SK-N-SH (cell line): ENCODE results near the gene LURAP1L. TPM values are rescaled to one million over a fixed set of nuclear protein-coding genes. Genes with fewer than 3 reads are reported as not detected.

Source experiments
- CTCF ChIA-PET: fragments of 300-600, 350-600 bp; formaldehyde crosslinking; extraction: SDS; loops from one replicate; lab custom pipeline; 2021; lab: Yijun Ruan, JAX
- POLR2A ChIA-PET: fragments of 350-600 bp; sonication (Branson Sonifier 250); formaldehyde crosslinking; extraction: SDS; loops from one replicate; lab custom pipeline; 2020; ENCODE audit warnings: antibody characterized with exemption, inconsistent platforms; lab: Yijun Ruan, JAX
- DNase-seq: peaks from one replicate; pipeline ENCODE4 v3.0.0; 2012
- H2AFZ ChIP-seq: fragments of 200-600 bp; sonication (generic); 2 replicates; pipeline ENCODE4 v1.8.1; 2016; ENCODE audit warnings: antibody characterized with exemption, mild to moderate bottlenecking, low read depth
- H3F3A ChIP-seq: fragments of 200-600 bp; sonication (generic); replicated peaks from 2 replicates; pipeline ENCODE3; 2016; ENCODE audit warnings: antibody characterized with exemption, mild to moderate bottlenecking; ENCODE audit not compliant: insufficient read depth
- H3K27ac ChIP-seq, 2 experiments: fragments of 200-500 bp in 1 of 2; fragments of 200-600 bp in 1 of 2; sonication (Bioruptor generic) in 1 of 2; sonication (generic), shearing (Covaris generic) in 1 of 2; 2 replicates each; pipeline versions ENCODE4 v1.5.1 to v1.6.1; 2014 to 2016; ENCODE audit warnings: low read depth in 2 of 2, inconsistent platforms in 1 of 2, low read length in 1 of 2, mild to moderate bottlenecking in 1 of 2, mixed read lengths in 1 of 2
- H3K27me3 ChIP-seq: fragments of 200-600 bp; sonication (generic), shearing (Covaris generic); 2 replicates; pipeline ENCODE4 v1.6.1; 2016; ENCODE audit warnings: mixed run types; ENCODE audit not compliant: insufficient read depth
- H3K36me3 ChIP-seq, 2 experiments: fragments of 200-500 bp in 1 of 2; fragments of 200-600 bp in 1 of 2; sonication (Bioruptor generic) in 1 of 2; sonication (generic) in 1 of 2; replicated peaks in 1 of 2; 2 replicates each; pipeline versions ENCODE3 to v1.5.1; 2014 to 2016; ENCODE audit warnings: low read length in 1 of 2, mild to moderate bottlenecking in 1 of 2; ENCODE audit not compliant: insufficient read depth in 2 of 2, control insufficient read depth in 1 of 2
- H3K4me1 ChIP-seq, 2 experiments: fragments of 200-500 bp in 1 of 2; fragments of 200-600 bp in 1 of 2; sonication (Bioruptor generic) in 1 of 2; sonication (generic), shearing (Covaris generic) in 1 of 2; 2 replicates each; pipeline versions ENCODE4 v1.5.1 to v1.6.1; 2014 to 2016; ENCODE audit warnings: low read depth in 1 of 2, low read length in 1 of 2, mixed run types in 1 of 2; ENCODE audit not compliant: insufficient read depth in 2 of 2, control insufficient read depth in 1 of 2
- H3K4me2 ChIP-seq: fragments of 200-600 bp; sonication (generic), shearing (Covaris generic); 2 replicates; pipeline ENCODE4 v1.6.1; 2017; ENCODE audit warnings: mixed run types
- H3K4me3 ChIP-seq, 2 experiments: fragments of 200-500 bp in 1 of 2; fragments of 200-600 bp in 1 of 2; sonication (Bioruptor generic) in 1 of 2; sonication (generic), shearing (Covaris generic) in 1 of 2; 2 replicates each; pipeline versions ENCODE4 v1.5.1 to v1.8.1; 2014 to 2016; ENCODE audit warnings: low read depth in 2 of 2, inconsistent platforms in 1 of 2, low read length in 1 of 2, mild to moderate bottlenecking in 1 of 2, mixed read lengths in 1 of 2, moderate library complexity in 1 of 2
- H3K79me2 ChIP-seq: fragments of 200-600 bp; sonication (generic); 2 replicates; pipeline ENCODE4 v1.8.1; 2017; ENCODE audit warnings: mild to moderate bottlenecking; ENCODE audit not compliant: insufficient read depth
- H3K9ac ChIP-seq: fragments of 200-600 bp; sonication (generic); 2 replicates; pipeline ENCODE4 v1.6.1; 2017; ENCODE audit warnings: mixed run types
- H3K9me2 ChIP-seq: fragments of 200-600 bp; sonication (generic); 2 replicates; pipeline ENCODE4 v1.6.1; 2017; ENCODE audit warnings: mixed run types
- H3K9me3 ChIP-seq: fragments of 200-600 bp; sonication (generic); 2 replicates; pipeline ENCODE4 v1.6.1; 2017; ENCODE audit warnings: mixed run types, mild to moderate bottlenecking, moderate library complexity
- H4K20me1 ChIP-seq: fragments of 200-600 bp; sonication (generic); 2 replicates; pipeline ENCODE4 v1.6.1; 2017; ENCODE audit warnings: mild to moderate bottlenecking, mixed run types; ENCODE audit not compliant: insufficient read depth
- ELF1 ChIP-seq: IDR thresholded peaks from 2 replicates; pipeline ENCODE4 v1.4.0; 2012
- EP300 ChIP-seq, 2 experiments: IDR thresholded peaks; 2 replicates each; pipeline versions ENCODE4 v1.4.0 to v1.6.1; 2012; ENCODE audit warnings: borderline replicate concordance in 1 of 2, low read depth in 1 of 2, low read length in 1 of 2
- EZH2phosphoT487 ChIP-seq: fragments of 200-600 bp; sonication (generic); IDR thresholded peaks from 2 replicates; pipeline ENCODE4 v1.6.1; 2017; ENCODE audit warnings: low read depth, mixed run types, mild to moderate bottlenecking, antibody characterized with exemption, moderate library complexity, borderline replicate concordance
- FOXM1 ChIP-seq: IDR thresholded peaks from 2 replicates; pipeline ENCODE4 v1.4.0; 2012; ENCODE audit warnings: low read depth, mild to moderate bottlenecking
- GATA2 ChIP-seq: sonication (generic); formaldehyde crosslinking; IDR thresholded peaks from 2 replicates; pipeline ENCODE4 v1.5.0; 2020; ENCODE audit warnings: mild to moderate bottlenecking, missing genetic modification reagents
- JUND ChIP-seq: IDR thresholded peaks from 2 replicates; pipeline ENCODE4 v1.4.0; 2012
- MXI1 ChIP-seq: IDR thresholded peaks from 2 replicates; pipeline ENCODE4 v1.6.1; 2012; ENCODE audit warnings: mild to moderate bottlenecking, low read depth, low read length, improper control_type of control experiment
- NFIC ChIP-seq: IDR thresholded peaks from 2 replicates; pipeline ENCODE4 v1.4.0; 2012; ENCODE audit warnings: borderline replicate concordance
- NRF1 ChIP-seq: IDR thresholded peaks from 2 replicates; pipeline ENCODE4 v1.6.1; 2012; ENCODE audit warnings: low read depth, mild to moderate bottlenecking, low read length
- POLR2AphosphoS5 ChIP-seq: IDR thresholded peaks from 2 replicates; pipeline ENCODE4 v1.6.1; 2012; ENCODE audit warnings: low read depth, low read length
- RAD21 ChIP-seq: IDR thresholded peaks from 2 replicates; pipeline ENCODE4 v1.6.1; 2012; ENCODE audit warnings: mild to moderate bottlenecking, low read length
- RXRA ChIP-seq: IDR thresholded peaks from 2 replicates; pipeline ENCODE4 v1.4.0; 2012; ENCODE audit warnings: low read depth, mild to moderate bottlenecking, borderline replicate concordance
- TAF1 ChIP-seq: IDR thresholded peaks from 2 replicates; pipeline ENCODE4 v1.6.1; 2012; ENCODE audit warnings: low read depth, mild to moderate bottlenecking, low read length, moderate library complexity, borderline replicate concordance
- TCF12 ChIP-seq: IDR thresholded peaks from 2 replicates; pipeline ENCODE4 v1.4.0; 2012
- WGBS: methylation state at CpG from one replicate; pipeline ENCODE4 v1.1.6; 2017; ENCODE audit warnings: low lambda C conversion rate; 5-methylcytosine and 5-hydroxymethylcytosine counted together
- polyA plus RNA-seq, 3 experiments: library from polyadenylated mRNA; depleted of rRNA; stranded (reverse); fragments of >200 nt; gene quantifications; 2 replicates each; pipeline ENCODE4 v1.2.3, GENCODE V29; 2012
- TF ChIP-seq, protein P1 (sequence below): fragments of 150-350 bp; IDR thresholded peaks from 2 replicates; pipeline ENCODE4 v1.6.1; 2017; ENCODE audit warnings: antibody characterized with exemption, low read length, low read depth, borderline replicate concordance
- TF ChIP-seq, protein P2 (sequence below): IDR thresholded peaks from 2 replicates; pipeline ENCODE4 v1.4.0; 2012; ENCODE audit warnings: low read depth
- TF ChIP-seq, protein P3 (sequence below): IDR thresholded peaks from 2 replicates; pipeline ENCODE4 v1.6.1; 2012; ENCODE audit warnings: mild to moderate bottlenecking, low read depth, low read length, moderate library complexity
- TF ChIP-seq, protein P4 (sequence below): IDR thresholded peaks from 2 replicates; pipeline ENCODE4 v1.4.0; 2012; ENCODE audit warnings: low read depth, borderline replicate concordance
- TF ChIP-seq, protein P5 (sequence below): fragments of 150-350 bp; IDR thresholded peaks from 2 replicates; pipeline ENCODE4 v1.6.1; 2016; ENCODE audit warnings: mild to moderate bottlenecking, low read depth, low read length

Gene LURAP1L
- polyA plus RNA-seq, 1 of the 3 experiments (the other 2 are of a cell fraction), result 3.4 TPM

DNA sequence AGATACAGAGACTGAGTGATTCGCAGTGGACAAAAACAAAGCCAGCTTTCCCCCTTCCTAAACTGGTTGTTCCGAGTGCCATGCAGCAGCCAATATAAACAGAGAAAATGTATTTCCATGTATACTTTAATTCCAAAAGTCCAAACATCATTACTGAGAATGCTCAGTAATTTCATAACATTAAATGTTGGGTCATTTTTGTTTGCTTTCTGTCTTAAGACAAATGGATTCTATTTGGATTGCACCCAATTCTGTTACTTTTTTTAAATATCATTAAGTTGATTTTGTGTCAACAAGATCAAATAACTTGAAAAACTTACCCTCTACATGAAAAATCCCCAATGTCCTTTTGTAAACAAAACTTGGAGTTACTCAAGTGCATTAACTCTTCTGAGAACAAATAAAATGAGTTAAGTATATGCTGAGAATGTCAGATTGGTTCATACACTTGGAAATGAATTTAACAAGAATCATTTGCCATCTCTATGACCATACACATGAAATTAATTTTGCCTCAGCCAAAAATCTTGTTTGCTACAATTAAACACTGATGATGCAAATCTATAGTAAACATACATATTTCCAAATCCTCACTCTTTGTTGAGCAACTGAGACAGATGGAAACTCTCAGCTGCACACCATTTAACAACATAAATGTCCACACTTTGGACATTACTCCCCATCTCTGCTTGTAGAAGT is 19.4 kb downstream of the LURAP1L start:
- H3K9me2 ChIP-seq, result no peaks in the 10 kb centered on the region
- 83% methylated on average over 2 of the region's 2 CpGs for WGBS
- H4K20me1 ChIP-seq, result no peaks in the 10 kb centered on the region
- no peak overlapping the region for H3K27ac ChIP-seq
- no peak overlapping the region for H3K4me2 ChIP-seq
- no peaks in the 10 kb centered on the region; a peak in 1 of 4 replicates for H3K4me1 ChIP-seq
- H3K79me2 ChIP-seq, result no peaks in the 10 kb centered on the region
- no peak overlapping the region for H3K4me3 ChIP-seq
- H2AFZ ChIP-seq, result no peak overlapping the region
- H3F3A ChIP-seq, result no peaks in the 10 kb centered on the region
- no peaks in the 10 kb centered on the region for H3K27me3 ChIP-seq
- no peaks in the 10 kb centered on the region for H3K36me3 ChIP-seq
- H3K9ac ChIP-seq, result no peak overlapping the region
- no peak for DNase-seq
- ChIA-PET POLR2A (no interaction called here), CTCF (interaction anchor here (0.8 to 1.0 kb wide), 2 partner anchors 8 to 12 kb away, joined by 3 read pairs; no protein-coding TSS in a partner anchor)
- no peaks in the 10 kb centered on the region for H3K9me3 ChIP-seq
- TF ChIP-seq ELF1 (no peak), MXI1 (no peak), EZH2phosphoT487 (no peak), GATA2 (CRISPR knock-in tag) (no peak), JUND (no peak), EP300 (IDR thresholded peaks at IDR 0.05; ENCODE audit: borderline replicate concordance in 1 of 2, low read depth in 1 of 2, low read length in 1 of 2) (no peak)
- TF ChIP-seq, protein P1, sequence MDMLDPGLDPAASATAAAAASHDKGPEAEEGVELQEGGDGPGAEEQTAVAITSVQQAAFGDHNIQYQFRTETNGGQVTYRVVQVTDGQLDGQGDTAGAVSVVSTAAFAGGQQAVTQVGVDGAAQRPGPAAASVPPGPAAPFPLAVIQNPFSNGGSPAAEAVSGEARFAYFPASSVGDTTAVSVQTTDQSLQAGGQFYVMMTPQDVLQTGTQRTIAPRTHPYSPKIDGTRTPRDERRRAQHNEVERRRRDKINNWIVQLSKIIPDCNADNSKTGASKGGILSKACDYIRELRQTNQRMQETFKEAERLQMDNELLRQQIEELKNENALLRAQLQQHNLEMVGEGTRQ, result no peak

DNA sequence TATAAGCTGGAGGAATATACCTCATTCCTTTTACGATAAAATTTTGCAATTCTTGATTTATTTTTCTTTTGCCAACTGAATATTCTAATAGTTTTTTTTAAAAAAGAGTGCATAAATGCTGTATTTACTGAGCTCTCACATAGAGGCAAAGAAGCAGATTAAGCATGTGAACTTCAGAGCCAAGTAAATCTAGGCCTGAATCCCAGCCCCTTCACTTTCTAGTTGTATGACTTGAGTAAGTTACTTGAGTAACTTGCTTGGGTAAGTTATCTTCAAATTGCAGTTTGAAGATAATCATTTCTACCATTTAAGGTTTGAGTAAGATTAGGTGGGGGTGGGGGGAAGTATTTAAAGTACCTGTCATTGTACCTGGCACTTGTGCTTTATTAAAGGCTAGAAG is 21.8 kb downstream of the LURAP1L start:
- Histone ChIP-seq H3K27me3 (no peaks in the 10 kb centered on the region), H3K9me3 (no peaks in the 10 kb centered on the region), H3K9ac (no peak overlapping the region), H3K4me2 (no peak overlapping the region), H3K9me2 (no peaks in the 10 kb centered on the region), H2AFZ (no peak overlapping the region), H3K27ac (no peak overlapping the region), H3K36me3 (no peaks in the 10 kb centered on the region), H3K4me3 (no peak overlapping the region), H3F3A (no peaks in the 10 kb centered on the region), H3K4me1 (no peaks in the 10 kb centered on the region; a peak in 1 of 4 replicates), H3K79me2 (no peaks in the 10 kb centered on the region), H4K20me1 (no peaks in the 10 kb centered on the region)
- ChIA-PET CTCF (interaction anchor here (1.4 to 2.1 kb wide), 2 partner anchors 12 to 21 kb away, joined by 4 to 13 read pairs; partner anchors contain the start of gene LURAP1L), POLR2A (no interaction called here)
- WGBS, result 98% methylated on average over 1 of the region's 1 CpG
- DNase-seq, result no peak
- TF ChIP-seq JUND, result no peak
- no peak for TF ChIP-seq POLR2AphosphoS5
- TF ChIP-seq FOXM1, result no peak
- no peak for TF ChIP-seq TCF12
- TF ChIP-seq, protein P2, sequence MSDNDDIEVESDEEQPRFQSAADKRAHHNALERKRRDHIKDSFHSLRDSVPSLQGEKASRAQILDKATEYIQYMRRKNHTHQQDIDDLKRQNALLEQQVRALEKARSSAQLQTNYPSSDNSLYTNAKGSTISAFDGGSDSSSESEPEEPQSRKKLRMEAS, result no peak
- no peak for TF ChIP-seq RXRA
- no peak for TF ChIP-seq TAF1
- TF ChIP-seq, protein P3, sequence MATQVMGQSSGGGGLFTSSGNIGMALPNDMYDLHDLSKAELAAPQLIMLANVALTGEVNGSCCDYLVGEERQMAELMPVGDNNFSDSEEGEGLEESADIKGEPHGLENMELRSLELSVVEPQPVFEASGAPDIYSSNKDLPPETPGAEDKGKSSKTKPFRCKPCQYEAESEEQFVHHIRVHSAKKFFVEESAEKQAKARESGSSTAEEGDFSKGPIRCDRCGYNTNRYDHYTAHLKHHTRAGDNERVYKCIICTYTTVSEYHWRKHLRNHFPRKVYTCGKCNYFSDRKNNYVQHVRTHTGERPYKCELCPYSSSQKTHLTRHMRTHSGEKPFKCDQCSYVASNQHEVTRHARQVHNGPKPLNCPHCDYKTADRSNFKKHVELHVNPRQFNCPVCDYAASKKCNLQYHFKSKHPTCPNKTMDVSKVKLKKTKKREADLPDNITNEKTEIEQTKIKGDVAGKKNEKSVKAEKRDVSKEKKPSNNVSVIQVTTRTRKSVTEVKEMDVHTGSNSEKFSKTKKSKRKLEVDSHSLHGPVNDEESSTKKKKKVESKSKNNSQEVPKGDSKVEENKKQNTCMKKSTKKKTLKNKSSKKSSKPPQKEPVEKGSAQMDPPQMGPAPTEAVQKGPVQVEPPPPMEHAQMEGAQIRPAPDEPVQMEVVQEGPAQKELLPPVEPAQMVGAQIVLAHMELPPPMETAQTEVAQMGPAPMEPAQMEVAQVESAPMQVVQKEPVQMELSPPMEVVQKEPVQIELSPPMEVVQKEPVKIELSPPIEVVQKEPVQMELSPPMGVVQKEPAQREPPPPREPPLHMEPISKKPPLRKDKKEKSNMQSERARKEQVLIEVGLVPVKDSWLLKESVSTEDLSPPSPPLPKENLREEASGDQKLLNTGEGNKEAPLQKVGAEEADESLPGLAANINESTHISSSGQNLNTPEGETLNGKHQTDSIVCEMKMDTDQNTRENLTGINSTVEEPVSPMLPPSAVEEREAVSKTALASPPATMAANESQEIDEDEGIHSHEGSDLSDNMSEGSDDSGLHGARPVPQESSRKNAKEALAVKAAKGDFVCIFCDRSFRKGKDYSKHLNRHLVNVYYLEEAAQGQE, result no peak
- TF ChIP-seq, protein P4, sequence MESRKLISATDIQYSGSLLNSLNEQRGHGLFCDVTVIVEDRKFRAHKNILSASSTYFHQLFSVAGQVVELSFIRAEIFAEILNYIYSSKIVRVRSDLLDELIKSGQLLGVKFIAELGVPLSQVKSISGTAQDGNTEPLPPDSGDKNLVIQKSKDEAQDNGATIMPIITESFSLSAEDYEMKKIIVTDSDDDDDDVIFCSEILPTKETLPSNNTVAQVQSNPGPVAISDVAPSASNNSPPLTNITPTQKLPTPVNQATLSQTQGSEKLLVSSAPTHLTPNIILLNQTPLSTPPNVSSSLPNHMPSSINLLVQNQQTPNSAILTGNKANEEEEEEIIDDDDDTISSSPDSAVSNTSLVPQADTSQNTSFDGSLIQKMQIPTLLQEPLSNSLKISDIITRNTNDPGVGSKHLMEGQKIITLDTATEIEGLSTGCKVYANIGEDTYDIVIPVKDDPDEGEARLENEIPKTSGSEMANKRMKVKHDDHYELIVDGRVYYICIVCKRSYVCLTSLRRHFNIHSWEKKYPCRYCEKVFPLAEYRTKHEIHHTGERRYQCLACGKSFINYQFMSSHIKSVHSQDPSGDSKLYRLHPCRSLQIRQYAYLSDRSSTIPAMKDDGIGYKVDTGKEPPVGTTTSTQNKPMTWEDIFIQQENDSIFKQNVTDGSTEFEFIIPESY, result no peak
- no peak for TF ChIP-seq RAD21
- TF ChIP-seq MXI1, result no peak
- TF ChIP-seq NRF1, result no peak
- TF ChIP-seq, protein P5, sequence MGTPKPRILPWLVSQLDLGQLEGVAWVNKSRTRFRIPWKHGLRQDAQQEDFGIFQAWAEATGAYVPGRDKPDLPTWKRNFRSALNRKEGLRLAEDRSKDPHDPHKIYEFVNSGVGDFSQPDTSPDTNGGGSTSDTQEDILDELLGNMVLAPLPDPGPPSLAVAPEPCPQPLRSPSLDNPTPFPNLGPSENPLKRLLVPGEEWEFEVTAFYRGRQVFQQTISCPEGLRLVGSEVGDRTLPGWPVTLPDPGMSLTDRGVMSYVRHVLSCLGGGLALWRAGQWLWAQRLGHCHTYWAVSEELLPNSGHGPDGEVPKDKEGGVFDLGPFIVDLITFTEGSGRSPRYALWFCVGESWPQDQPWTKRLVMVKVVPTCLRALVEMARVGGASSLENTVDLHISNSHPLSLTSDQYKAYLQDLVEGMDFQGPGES, result no peak
- no peak for TF ChIP-seq NFIC
